Kidney (tissue), 14 donors: ENCODE data around the gene FBXO34. TPM values are rescaled to one million over a fixed set of nuclear protein-coding genes. Genes with fewer than 3 reads are reported as not detected.

Source experiments
- DNase-seq, 5 donors: peaks; one replicate each; pipeline ENCODE4 v3.0.0-alpha.2; 2013 to 2020
- FAIRE-seq: peaks from 2 replicates; lab custom pipeline; 2012; peaks lifted over from hg19 to GRCh38; lab: Jason Lieb, UNC
- H3K27ac ChIP-seq, 2 donors: one replicate each; pipeline ENCODE4 v1.7.0; 2013; ENCODE audit warnings: low read depth in 2 of 2, low read length in 2 of 2, inconsistent platforms in 1 of 2
- H3K27me3 ChIP-seq: one replicate; pipeline ENCODE4 v1.7.1; 2013; ENCODE audit warnings: low read length, inconsistent platforms; ENCODE audit not compliant: control insufficient read depth, insufficient read depth
- H3K36me3 ChIP-seq, 3 donors: one replicate each; pipeline versions ENCODE4 v1.7.0 to v1.7.1; 2013; ENCODE audit warnings: low read length in 3 of 3, control low read depth in 1 of 3, inconsistent platforms in 1 of 3; ENCODE audit not compliant: insufficient read depth in 3 of 3, control insufficient read depth in 2 of 3
- H3K4me1 ChIP-seq, 3 donors: one replicate each; pipeline versions ENCODE4 v1.7.0 to v1.7.1; 2013; ENCODE audit warnings: low read length in 3 of 3, inconsistent platforms in 1 of 3, low read depth in 1 of 3; ENCODE audit not compliant: control insufficient read depth in 2 of 3, insufficient read depth in 2 of 3
- H3K4me3 ChIP-seq, 3 donors: one replicate each; pipeline versions ENCODE4 v1.7.0 to v1.8.1; 2013; ENCODE audit warnings: low read length in 3 of 3, control low read depth in 1 of 3, inconsistent platforms in 1 of 3
- H3K9ac ChIP-seq, 3 donors: one replicate each; pipeline versions ENCODE4 v1.7.0 to v1.7.1; 2013; ENCODE audit warnings: low read length in 3 of 3, control low read depth in 1 of 3, inconsistent platforms in 1 of 3
- H3K9me3 ChIP-seq, 3 donors: one replicate each; pipeline versions ENCODE4 v1.7.0 to v1.7.1; 2013; ENCODE audit warnings: low read length in 3 of 3, control low read depth in 1 of 3, inconsistent platforms in 1 of 3; ENCODE audit not compliant: control insufficient read depth in 2 of 3, insufficient read depth in 1 of 3
- intact Hi-C: fragments of 100-400 bp; cut with DNase I; formaldehyde crosslinking; loops from one replicate; pipeline ENCODE4 v1.11.1; 2022
- polyA plus RNA-seq: library from polyadenylated mRNA; stranded (reverse); fragments of 350-450 nt; fragmentation: Illumina TruSeq; extraction: RNeasy Lipid Tissue Mini Kit (QIAGEN cat#74804); gene quantifications from one replicate; pipeline ENCODE4 v1.2.3, GENCODE V29; 2014; ENCODE audit warnings: low read depth, low replicate concordance; ENCODE audit not compliant: insufficient read depth
- total RNA-seq: library from RNA; stranded (reverse); fragmentation: NEBNext Ultra II Directional; extraction: Animal tissue kit (Norgen Biotek cat#: 25700); gene quantifications from one replicate; pipeline ENCODE4 v1.2.1, GENCODE V29; 2021
- TF ChIP-seq, protein P1 (sequence below): IDR thresholded peaks from 3 replicates; pipeline ENCODE4 v1.5.1; 2012; ENCODE audit warnings: mild to moderate bottlenecking, moderate library complexity, borderline replicate concordance; ENCODE audit not compliant: insufficient read depth; ENCODE audit errors: extremely low read depth
- donor health status: control.
- donor health status: control.
- donor health status: control.
- donor health status: control.
- donor health status: control.
- donor health status: DM: yes; HTN: yes; CAD: no.
- donor health status: Normal renal cell carcinoma (clear cell type).

FBXO34 gene
- total and polyA plus RNA-seq, 2 donors from 2014 or later = 12.8 to 38.5 TPM

- FAIRE-seq (peak; percentile 6), DNase-seq (peak in 1 of 5 donors; percentile 21)
- intact Hi-C loops = loop anchor here (10.0 kb wide), 1 partner anchor 82 kb away; no protein-coding TSS in a partner anchor
- H3K9ac ChIP-seq = peak overlapping the region; percentile 49 to 96 (median 50)
- peak overlapping the region; percentile 75 to 93 (median 92) for H3K4me3 ChIP-seq
- TF ChIP-seq, protein P1, sequence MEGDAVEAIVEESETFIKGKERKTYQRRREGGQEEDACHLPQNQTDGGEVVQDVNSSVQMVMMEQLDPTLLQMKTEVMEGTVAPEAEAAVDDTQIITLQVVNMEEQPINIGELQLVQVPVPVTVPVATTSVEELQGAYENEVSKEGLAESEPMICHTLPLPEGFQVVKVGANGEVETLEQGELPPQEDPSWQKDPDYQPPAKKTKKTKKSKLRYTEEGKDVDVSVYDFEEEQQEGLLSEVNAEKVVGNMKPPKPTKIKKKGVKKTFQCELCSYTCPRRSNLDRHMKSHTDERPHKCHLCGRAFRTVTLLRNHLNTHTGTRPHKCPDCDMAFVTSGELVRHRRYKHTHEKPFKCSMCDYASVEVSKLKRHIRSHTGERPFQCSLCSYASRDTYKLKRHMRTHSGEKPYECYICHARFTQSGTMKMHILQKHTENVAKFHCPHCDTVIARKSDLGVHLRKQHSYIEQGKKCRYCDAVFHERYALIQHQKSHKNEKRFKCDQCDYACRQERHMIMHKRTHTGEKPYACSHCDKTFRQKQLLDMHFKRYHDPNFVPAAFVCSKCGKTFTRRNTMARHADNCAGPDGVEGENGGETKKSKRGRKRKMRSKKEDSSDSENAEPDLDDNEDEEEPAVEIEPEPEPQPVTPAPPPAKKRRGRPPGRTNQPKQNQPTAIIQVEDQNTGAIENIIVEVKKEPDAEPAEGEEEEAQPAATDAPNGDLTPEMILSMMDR = no peak
- H3K36me3 ChIP-seq = no peaks in the 10 kb centered on the region
- no peaks in the 10 kb centered on the region for H3K27me3 ChIP-seq
- peak overlapping the region; percentile 94 for H3K27ac ChIP-seq
- peaks cover 3 to 19% (median 9%) of the 10 kb centered on the region in 3 donors for H3K4me1 ChIP-seq
- H3K9me3 ChIP-seq = no peaks in the 10 kb centered on the region
Observed at GRCh38 chr14:55272387-55272786, 1.2 kb downstream of the FBXO34 start.

GRCh38 chr14:55272922-55273321 lies 1.7 kb downstream of the FBXO34 start:
- FAIRE-seq (no peak), DNase-seq (no peak)
- no peaks in the 10 kb centered on the region for H3K36me3 ChIP-seq
- H3K4me1 ChIP-seq = peaks cover 3 to 19% (median 9%) of the 10 kb centered on the region in 3 donors
- intact Hi-C loops = loop anchor here (10.0 kb wide), 1 partner anchor 82 kb away; no protein-coding TSS in a partner anchor
- peak overlapping the region in 2 of 3 donors; percentile 64 to 96 for H3K9ac ChIP-seq
- TF ChIP-seq, protein P1 = no peak
- peak overlapping the region in 2 of 3 donors; percentile 92 to 93 for H3K4me3 ChIP-seq
- no peaks in the 10 kb centered on the region for H3K27me3 ChIP-seq
- peak overlapping the region; percentile 48 to 94 for H3K27ac ChIP-seq
- no peaks in the 10 kb centered on the region for H3K9me3 ChIP-seq

DNA sequence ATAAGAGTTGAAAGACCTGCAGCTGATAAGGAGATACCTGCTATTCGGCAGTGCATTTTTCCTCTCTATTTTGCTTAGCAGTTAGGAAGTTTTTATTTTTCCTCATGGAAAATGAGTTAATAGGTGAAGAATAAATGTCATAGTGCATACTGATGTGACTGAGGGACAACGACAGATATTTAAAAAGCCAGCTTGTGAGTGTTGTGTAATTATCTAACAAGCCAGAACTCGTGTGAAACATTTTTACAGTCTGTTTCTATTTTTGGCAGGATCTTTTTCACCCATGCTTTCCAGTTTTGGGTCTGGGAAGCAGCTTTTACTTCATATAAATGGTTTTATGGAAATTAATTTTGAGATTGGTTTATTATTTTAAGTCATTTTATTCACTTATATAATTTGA lies 2.9 kb downstream of the FBXO34 start:
- DNase-seq (no peak), FAIRE-seq (no peak)
- Histone ChIP-seq H3K27me3 (no peaks in the 10 kb centered on the region), H3K9ac (peak overlapping the region in 1 of 3 donors; percentile 25), H3K36me3 (no peaks in the 10 kb centered on the region), H3K4me3 (peak overlapping the region in 2 of 3 donors; percentile 31 to 92), H3K9me3 (no peaks in the 10 kb centered on the region), H3K27ac (peak overlapping the region in 1 of 2 donors; percentile 21), H3K4me1 (peaks cover 3 to 12% (median 9%) of the 10 kb centered on the region in 3 donors)
- intact Hi-C loops = loop anchor here (10.0 kb wide), 1 partner anchor 81 kb away; no protein-coding TSS in a partner anchor
- TF ChIP-seq, protein P1 = no peak

GRCh38 chr14:55274751-55275150 lies 3.5 kb downstream of the FBXO34 start:
- Histone ChIP-seq H3K36me3 (no peaks in the 10 kb centered on the region), H3K9ac (no peak overlapping the region), H3K9me3 (no peaks in the 10 kb centered on the region), H3K4me1 (peaks cover 3 to 12% (median 9%) of the 10 kb centered on the region in 3 donors), H3K4me3 (no peak overlapping the region), H3K27ac (no peak overlapping the region), H3K27me3 (no peaks in the 10 kb centered on the region)
- TF ChIP-seq, protein P1 = no peak
- DNase-seq = peak in 1 of 5 donors; percentile 25
- intact Hi-C loops = loop anchor here (10.0 kb wide), 1 partner anchor 80 kb away; no protein-coding TSS in a partner anchor
- FAIRE-seq = no peak
